Right forelimb (tissue), 1 donor: ENCODE measurements around the gene BNC2.

Experiments used
- DNase-seq: peaks from one replicate; pipeline ENCODE4 v3.0.0-alpha.2; 2018

The BNC2 gene

DNA sequence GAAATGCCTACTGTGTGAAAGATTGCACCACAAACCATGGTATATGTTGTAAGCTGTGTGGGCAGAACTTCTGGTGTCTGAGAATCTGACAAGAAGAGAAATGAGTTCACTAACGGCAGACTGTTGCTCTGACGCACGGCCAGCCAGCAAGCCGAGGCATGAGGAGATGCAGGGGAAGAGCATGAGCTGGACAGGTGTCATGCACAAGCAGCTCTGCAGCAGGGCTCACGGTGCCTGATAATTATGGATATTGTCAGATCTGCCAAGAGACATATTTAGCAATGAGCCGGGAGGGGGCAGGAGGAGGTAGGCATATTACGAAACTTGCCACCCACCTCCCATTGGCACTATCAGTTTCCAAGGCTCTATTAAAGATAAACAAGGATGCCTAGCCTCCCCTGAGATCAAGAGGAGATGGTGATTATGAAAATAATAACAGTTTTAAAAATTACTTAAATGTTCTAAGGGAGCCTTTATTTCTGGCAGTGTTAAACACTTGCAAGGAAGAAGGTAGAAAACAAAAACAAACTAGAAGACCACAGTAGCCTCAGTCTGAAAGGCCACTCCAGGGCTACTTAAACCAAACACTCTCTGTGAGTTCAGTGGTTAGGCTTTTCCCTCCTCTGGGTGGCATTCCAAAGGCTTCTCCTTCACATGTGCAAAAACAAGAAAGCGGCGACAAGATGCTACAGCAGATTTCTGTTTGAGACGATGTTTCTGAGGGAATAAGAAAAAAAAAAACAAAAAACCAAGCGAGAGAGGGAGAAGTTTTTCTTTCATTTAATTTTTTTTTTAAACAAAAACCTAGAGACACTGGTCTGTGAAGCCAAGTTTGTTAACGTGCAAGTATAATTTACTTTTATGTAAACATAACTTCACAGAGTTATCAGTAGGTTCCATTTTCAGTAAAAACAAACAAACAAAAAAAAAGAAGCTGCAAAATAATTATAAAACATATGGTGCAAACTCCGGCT is 339.5 kb downstream of the BNC2 start:
- DNase-seq, result no peak

GRCh38 chr9:16527573-16527972 is 342.9 kb downstream of the BNC2 start:
- DNase-seq, result no peak

DNA sequence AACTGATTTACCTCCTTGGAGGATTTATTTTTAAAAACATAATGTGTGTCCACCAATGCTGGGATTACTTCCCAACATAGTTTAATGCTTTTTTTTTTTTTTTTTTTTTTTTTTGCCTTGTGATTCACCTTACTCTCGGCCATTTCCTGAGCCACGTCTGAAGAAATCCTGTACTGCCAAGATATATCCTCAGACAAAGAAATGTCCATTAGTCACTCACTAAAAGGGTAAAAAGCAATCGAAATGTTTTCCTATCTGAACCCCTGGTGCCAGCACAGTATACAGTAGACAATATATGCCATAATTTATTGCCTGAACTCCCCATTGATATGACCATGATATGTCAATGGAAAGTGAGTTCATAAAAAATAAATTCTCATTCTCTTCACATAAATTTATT is 344.1 kb downstream of the BNC2 start:
- no peak for DNase-seq

- DNase-seq, result no peak
These were observed 345.6 kb downstream of the BNC2 start for GRCh38 chr9:16524823-16525222.

GRCh38 chr9:16524078-16524477 is 346.4 kb downstream of the BNC2 start:
- DNase-seq, result no peak

GRCh38 chr9:16521868-16522411 is 348.5 kb downstream of the BNC2 start:
- DNase-seq, result peak; percentile 77

- no peak for DNase-seq
These were observed 351.5 kb downstream of the BNC2 start for GRCh38 chr9:16519001-16519400.

GRCh38 chr9:16516891-16517290 is 353.6 kb downstream of the BNC2 start:
- DNase-seq, result no peak

DNA sequence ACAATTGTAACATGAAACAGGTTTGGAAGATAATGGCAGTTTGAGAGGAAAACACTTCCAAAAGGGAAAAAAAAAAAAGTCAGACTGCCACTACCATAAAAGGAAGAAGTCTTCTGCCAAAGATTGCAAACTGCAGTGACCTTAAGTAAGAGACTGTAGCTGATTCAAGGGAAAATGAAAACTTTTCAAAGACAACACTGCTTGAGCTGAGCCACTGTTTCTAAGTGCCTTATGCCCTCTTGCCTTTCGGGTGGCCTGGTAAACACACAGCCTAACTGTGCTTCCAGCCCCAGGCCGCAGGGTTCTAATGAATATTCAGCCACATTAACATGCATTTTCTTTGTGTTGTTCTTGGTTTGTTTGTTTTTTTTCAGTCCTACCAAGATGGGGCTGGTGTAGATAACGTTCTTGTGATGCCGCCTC is 354.6 kb downstream of the BNC2 start:
- no peak for DNase-seq

- DNase-seq, result peak; percentile 58
These were observed 355.3 kb downstream of the BNC2 start for GRCh38 chr9:16515207-16515606.

- DNase-seq, result no peak
These were observed 356.3 kb downstream of the BNC2 start for GRCh38 chr9:16514131-16514530.

DNA sequence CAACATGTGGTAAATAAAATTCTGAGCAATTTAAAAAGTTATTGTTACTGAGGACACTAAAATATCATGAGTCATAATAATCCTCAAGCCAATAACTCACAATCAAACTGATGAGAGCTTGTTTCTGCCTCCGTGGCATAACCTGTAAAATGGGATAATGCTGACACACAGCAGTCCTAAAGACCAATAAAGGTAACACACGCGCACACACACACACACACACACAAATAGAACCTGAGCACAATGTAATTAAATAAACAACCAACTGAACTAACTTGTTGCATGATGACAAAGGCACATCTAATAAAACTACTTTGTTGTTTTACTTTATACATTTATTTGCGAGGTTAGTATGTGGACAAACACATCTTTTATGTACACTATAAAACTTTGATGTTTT is 358.2 kb downstream of the BNC2 start:
- DNase-seq, result no peak

DNA sequence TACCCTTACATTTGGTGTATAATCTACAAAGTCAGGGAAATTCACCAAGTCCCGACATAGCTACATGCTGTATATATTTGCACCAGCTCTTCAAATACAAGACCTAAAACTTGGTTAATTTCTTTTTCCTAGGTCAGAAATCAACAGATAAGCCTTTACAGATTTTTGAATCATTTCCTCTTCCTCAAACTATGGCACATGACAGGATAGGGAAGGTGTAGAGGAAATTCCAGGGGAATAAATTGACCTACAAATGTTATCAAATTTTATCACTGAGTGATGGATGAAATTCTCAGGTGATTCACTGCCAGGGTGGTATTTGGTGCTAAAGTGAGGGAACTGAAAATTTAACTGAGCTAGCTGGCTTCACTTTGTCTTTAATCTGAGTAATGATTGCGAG is 360.0 kb downstream of the BNC2 start:
- no peak for DNase-seq

DNA sequence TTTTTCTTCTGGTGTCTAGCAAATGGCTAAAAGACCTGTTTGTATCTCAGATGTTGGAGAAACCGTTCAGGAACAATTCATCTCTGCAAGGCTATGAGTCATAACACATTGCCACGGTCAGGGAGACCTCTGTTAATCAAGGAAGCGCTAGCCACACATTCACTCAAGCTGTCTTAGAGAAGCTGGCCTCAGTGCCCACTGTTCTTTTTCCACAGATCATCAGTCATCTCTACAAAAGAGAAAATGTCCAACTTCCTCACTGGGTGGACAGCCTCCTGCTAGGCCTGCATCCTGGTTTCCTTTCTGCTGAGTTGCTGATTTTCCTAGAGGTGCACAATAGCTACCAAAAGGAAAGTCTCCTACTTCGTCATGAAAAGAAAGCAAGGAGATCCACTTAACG is 360.5 kb downstream of the BNC2 start:
- no peak for DNase-seq

DNA sequence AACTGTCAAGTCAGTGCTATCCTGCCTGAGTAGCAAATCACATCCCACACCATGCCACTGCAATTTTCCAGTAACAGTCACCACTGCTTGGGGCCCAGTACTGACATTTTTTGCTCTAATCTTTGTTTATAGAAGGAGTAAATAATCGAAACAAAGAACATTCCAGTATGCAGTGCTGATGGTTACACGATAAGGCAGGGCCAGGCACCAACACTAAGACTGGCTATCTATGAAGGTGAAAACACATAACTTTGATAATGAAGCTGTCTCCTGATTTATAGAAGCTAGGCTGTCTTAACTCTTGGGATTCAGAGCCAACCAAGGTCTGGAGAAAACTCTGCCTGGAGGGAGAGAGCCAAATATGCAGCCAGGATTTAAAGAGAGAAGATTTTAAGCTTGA is 365.3 kb downstream of the BNC2 start:
- no peak for DNase-seq

- no peak for DNase-seq
These were observed 368.7 kb downstream of the BNC2 start for GRCh38 chr9:16501726-16502125.

DNA sequence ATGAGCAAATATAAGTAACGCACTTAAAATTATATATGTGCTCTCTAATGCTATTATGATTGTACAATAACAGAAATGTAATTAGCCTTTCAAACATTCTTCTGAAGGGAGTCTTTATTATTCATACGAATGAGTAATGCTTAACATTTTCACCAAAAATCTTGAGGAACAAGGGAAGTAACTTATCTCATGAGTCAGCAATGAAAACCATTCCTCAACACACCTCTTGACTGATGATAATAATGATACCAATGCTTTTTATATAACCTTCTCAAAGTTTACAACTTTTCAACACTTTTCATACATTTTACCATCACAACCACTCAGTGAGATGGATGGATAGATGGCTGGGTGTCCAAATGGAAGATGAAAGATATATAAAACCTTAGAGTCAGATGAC is 369.3 kb downstream of the BNC2 start:
- DNase-seq, result no peak

GRCh38 chr9:16500386-16500785 is 370.1 kb downstream of the BNC2 start:
- no peak for DNase-seq

DNA sequence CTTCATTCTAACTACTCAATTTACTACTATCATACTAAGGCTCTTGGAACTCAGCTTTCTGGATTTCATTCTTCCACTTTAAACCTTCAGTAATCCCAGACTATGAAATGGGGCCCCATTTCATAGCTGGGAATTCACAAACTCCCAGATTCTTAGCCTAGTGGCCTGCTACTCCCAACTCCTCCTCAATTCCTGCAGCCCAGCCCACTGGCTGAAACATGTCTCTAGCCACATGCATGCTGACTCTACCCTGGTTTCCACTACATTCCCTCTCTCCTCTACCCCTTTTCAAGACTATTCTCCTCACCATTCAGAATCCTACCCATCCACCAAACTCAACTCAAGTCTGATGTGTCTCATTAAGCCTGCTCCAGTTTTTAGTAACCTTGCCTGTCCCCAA is 370.6 kb downstream of the BNC2 start:
- no peak for DNase-seq

- no peak for DNase-seq
These were observed 373.6 kb downstream of the BNC2 start for GRCh38 chr9:16496908-16497307.

- no peak for DNase-seq
These were observed 382.6 kb downstream of the BNC2 start for GRCh38 chr9:16487915-16488314.

GRCh38 chr9:16485575-16486321 is 384.7 kb downstream of the BNC2 start:
- DNase-seq, result no peak

DNA sequence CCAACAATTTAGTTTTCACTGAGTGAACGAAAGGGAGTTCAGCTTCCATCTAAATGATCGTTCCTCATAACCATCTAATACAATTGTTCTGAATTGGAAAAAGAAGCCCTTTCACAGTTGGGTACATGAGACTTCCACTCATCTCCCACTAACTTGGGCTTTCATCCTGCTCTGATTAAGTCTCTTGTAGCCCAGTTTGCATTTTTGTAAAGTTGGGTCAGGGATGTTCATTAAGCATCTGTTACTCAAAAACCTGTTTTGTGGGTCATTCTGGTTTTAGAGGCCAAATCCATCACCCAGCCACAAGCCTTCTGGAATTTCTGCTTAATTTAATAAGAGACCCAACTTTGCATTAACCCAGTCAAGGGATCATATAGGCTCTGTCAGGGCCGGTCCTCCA is 385.3 kb downstream of the BNC2 start:
- no peak for DNase-seq

- no peak for DNase-seq
These were observed 385.7 kb downstream of the BNC2 start for GRCh38 chr9:16484744-16485143.
